ENCODE results near the gene ODC1. TPM values are rescaled to one million over a fixed set of nuclear protein-coding genes. Genes with fewer than 3 reads are reported as not detected.
"Not testable (repeated sequence)": the region's sequence is repeated elsewhere in the genome, so short reads cannot be mapped to it uniquely, and the experiment has no call there.

Gene ODC1
- total RNA-seq, 1 experiment from 2014 or later, result 372 TPM

GRCh38 chr2:10478916-10479315 lies 30.8 kb upstream of the ODC1 start:
- DNase-seq (ENCODE audit: low spot score), result no peak

- no peak for DNase-seq (ENCODE audit: low spot score)
Observed at GRCh38 chr2:10478298-10478625, 30.1 kb upstream of the ODC1 start.

- DNase-seq (ENCODE audit: low spot score), result no peak
Observed at GRCh38 chr2:10477443-10478297, 29.5 kb upstream of the ODC1 start.

GRCh38 chr2:10476723-10477442 lies 28.8 kb upstream of the ODC1 start:
- DNase-seq (ENCODE audit: low spot score), result no peak

DNA sequence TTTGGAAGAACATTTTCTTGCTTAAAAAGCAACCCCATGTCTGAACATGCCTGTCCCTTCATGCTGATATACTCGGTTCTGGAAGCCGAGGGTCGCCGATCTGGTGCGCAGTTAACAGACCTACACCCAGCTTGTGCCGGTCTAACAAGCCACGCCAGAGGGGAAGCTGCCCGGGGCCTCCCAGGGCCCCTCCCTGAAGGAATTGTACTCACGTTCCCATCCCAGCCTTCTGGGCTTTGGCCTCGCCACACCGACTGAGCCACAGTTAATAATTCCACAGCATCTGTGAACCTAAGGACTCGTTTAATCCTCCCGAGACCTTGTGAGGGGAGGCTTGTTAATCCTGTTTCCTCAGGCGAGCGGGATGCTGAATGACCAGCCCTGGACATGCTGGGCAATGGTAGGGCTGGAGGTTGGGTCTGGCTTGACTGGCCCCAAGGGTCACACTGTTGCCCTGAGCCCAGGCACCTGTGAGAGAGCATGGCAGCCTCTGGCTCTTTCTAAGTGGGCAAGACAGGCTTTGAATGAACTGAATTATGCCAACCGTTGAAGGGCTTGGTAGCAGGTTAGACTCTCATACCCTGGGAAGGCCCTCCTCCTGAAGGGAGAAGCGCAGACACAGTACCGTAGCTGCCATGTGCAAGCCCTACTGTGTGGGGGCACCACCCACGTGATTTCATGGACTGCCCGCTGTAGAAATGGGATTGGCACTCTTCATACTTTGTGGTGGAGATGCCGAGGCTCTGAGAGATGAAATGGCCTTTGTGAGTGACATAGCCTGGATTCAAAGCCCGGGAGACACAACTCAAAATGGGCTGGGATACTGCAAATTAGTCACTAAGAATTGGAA lies 27.9 kb upstream of the ODC1 start:
- DNase-seq (ENCODE audit: low spot score), result no peak

- no peak for DNase-seq (ENCODE audit: low spot score)
Observed at GRCh38 chr2:10475221-10475722, 27.1 kb upstream of the ODC1 start.

GRCh38 chr2:10473121-10473756 lies 25.1 kb upstream of the ODC1 start:
- DNase-seq (ENCODE audit: low spot score), result no peak

GRCh38 chr2:10471955-10472354 lies 23.8 kb upstream of the ODC1 start:
- no peak for DNase-seq (ENCODE audit: low spot score)

GRCh38 chr2:10471046-10471571 lies 23.0 kb upstream of the ODC1 start:
- DNase-seq (ENCODE audit: low spot score), result no peak

GRCh38 chr2:10469955-10470608 lies 22.0 kb upstream of the ODC1 start:
- no peak for DNase-seq (ENCODE audit: low spot score)

DNA sequence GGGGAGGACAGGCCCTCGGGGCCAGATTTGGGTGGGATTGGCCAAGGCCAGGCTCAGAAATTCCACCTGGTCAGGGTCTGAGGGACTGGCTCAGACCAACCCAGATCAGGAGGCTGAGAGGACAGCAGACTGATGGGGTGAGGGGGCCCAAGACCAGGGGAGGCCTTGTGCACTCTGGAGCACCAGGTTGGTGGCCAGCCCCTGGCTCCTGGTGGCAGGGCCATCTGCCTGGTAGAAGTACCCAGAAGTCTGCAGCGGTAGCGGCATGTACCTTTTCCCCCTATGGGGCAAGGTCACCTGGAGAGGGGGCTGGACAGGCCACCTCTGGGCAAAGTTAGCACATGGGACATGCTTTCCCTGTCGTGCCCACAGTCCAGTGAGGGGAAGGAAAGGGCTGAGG lies 21.2 kb upstream of the ODC1 start:
- no peak for DNase-seq (ENCODE audit: low spot score)

DNA sequence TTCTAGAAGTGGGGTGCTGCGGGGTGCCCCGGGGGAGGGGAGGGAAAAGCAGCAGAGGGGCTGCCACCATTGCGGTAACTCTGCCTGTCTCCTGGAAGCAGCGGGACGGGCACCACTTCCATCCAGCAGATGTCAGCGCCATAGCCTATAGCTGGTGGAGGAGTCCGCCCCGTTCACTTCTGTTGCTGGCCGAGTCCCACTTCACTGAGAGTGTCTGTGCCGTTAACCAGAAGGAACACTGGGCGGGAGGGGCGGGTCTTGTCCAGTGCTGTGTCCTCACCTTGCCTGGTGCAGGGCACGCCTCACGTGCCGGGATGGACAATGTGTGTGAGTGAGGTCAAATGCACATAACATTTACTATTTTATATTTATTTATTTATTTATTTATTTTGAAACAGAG lies 19.3 kb upstream of the ODC1 start:
- DNase-seq (ENCODE audit: low spot score), result no peak

DNA sequence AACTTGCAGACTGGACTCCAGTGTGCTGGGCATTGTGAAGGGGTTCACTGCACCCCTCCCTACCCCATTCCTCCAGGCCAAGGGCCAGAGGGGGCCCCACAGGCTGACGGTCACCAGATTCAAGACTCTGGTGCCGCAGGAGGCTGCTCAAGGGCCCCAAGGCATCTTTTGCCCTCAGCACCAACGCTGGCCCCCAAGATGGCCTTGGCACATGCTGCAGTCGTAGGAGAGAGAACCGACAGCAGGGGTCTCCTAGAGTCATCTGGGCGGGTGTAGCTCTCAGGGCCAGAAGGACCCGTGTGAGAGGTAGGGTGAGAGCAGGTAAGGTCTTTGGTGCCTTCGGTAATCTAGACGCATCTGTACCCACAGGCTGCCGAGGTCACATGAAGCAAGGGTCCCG lies 18.7 kb upstream of the ODC1 start:
- no peak for DNase-seq (ENCODE audit: low spot score)

DNA sequence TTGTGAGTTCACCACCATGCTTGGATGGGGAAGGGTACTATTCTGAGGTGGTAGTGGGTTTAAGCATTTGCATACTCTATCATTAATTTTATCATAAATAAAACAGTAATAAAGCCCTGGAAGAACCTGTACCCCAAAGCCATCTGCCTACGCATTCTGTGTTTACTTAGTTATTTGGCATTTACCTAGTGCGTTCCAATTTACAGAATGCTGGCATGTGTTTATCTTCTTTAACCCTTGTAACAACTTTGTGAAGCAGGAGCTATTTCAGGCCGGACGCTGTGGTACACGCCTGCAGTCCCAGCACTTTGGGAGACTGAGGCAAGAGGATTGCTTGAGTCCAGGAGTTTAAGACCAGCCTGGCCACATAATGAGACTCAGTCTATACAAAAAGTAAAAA lies 17.8 kb upstream of the ODC1 start:
- no peak for DNase-seq (ENCODE audit: low spot score)

DNA sequence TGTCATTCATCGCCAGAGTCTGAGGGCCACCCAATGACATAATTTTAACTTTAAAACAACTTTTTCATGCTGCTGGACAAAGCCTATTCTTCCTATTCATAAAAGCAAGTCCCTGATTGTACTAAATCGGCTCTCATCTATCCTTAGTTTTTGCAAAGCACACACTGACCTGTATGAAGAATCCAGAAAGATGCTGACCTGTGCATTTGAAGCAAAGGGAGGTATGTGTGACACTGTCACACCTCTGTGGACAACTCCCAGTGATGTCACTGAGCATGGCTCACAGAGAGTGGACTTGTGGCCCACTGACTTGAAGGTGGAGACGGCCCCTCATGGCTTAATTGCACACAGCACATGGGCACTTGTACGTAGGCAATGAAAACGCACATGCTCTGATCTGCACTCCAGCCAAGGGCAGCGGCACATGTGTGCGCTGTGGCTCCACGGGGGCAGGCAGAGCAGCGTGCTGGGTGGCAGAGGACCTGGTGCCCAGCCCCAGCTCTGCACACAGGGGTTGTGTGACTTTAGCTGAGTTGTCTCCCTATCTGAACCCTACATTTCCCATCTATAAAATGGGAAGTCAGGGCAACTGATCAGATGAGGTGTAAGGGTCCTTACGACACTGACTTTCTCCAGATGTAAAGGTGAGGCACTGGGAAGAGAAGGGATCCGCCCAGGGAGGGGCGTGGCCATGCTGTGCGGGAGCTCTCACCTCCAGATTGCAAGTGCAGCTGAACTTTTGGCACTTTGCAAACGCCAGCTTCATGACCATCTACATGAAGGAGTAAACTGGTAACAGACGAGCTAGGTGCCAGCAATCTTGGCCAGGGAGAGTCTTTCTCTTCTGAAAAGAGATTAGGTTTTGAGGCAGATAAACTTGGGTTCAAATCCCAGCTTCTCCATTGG lies 14.3 kb upstream of the ODC1 start:
- DNase-seq (ENCODE audit: low spot score), result no peak

DNA sequence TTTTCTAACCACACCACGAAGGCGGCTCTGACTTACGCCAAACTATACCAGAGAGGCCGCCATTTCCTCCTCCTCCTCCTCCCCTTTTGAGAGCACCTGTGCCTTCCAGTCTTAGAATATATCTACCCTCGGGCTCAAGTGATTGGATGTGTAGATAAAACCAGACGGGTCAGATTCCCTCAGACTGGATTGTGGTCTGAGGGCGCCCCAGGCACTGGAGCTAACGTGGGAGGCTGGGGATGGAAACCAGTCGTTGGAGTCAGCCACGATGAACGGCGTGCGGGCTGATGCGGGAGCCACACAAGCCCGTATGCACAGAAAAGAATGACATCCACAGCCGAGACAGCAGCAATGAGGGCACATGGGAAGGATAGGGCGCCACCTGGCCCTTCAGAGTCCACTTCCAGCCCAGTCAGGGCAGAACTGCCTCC lies 12.3 kb upstream of the ODC1 start:
- DNase-seq (ENCODE audit: low spot score), result no peak

GRCh38 chr2:10457846-10458598 lies 9.9 kb upstream of the ODC1 start:
- no peak for DNase-seq (ENCODE audit: low spot score)

GRCh38 chr2:10457195-10457594 lies 9.1 kb upstream of the ODC1 start:
- DNase-seq (ENCODE audit: low spot score), result not testable (repeated sequence)

GRCh38 chr2:10454505-10454904 lies 6.4 kb upstream of the ODC1 start:
- no peak for DNase-seq (ENCODE audit: low spot score)

All from A172 (cell line).